Measurements from ENCODE around the gene REEP5.

REEP5 gene

GRCh38 chr5:112958093-112959088 lies 36.4 kb upstream of the REEP5 start:
- H3K4me1 ChIP-seq (ENCODE audit: control insufficient read depth, insufficient read depth, low read length): peaks cover 21% of the 10 kb centered on the region
- no peak overlapping the region for H3K9ac ChIP-seq (ENCODE audit: low read length in 2 of 2)
- no peaks in the 10 kb centered on the region for H3K9me3 ChIP-seq (ENCODE audit: control insufficient read depth in 2 of 2, low read length in 2 of 2)
- H3K36me3 ChIP-seq (ENCODE audit: control insufficient read depth in 2 of 2, insufficient read depth in 2 of 2, low read length in 2 of 2): no peaks in the 10 kb centered on the region
- H3K4me3 ChIP-seq (ENCODE audit: low read length in 2 of 2): peak overlapping the region; percentile 13 to 22
- no peaks in the 10 kb centered on the region for H3K27me3 ChIP-seq (ENCODE audit: control insufficient read depth in 1 of 2, insufficient read depth in 2 of 2, low read length in 2 of 2)
- H3K27ac ChIP-seq (ENCODE audit: low read length): no peak overlapping the region

GRCh38 chr5:112957036-112957808 lies 35.2 kb upstream of the REEP5 start:
- Histone ChIP-seq H3K4me1 (ENCODE audit: control insufficient read depth, insufficient read depth, low read length) (peaks cover 21% of the 10 kb centered on the region), H3K4me3 (ENCODE audit: low read length in 2 of 2) (no peak overlapping the region), H3K9ac (ENCODE audit: low read length in 2 of 2) (no peak overlapping the region), H3K9me3 (ENCODE audit: control insufficient read depth in 2 of 2, low read length in 2 of 2) (no peaks in the 10 kb centered on the region), H3K36me3 (ENCODE audit: control insufficient read depth in 2 of 2, insufficient read depth in 2 of 2, low read length in 2 of 2) (no peaks in the 10 kb centered on the region), H3K27me3 (ENCODE audit: control insufficient read depth in 1 of 2, insufficient read depth in 2 of 2, low read length in 2 of 2) (no peaks in the 10 kb centered on the region), H3K27ac (ENCODE audit: low read length) (no peak overlapping the region)

GRCh38 chr5:112956606-112957005 lies 34.6 kb upstream of the REEP5 start:
- H3K36me3 ChIP-seq (ENCODE audit: control insufficient read depth in 2 of 2, insufficient read depth in 2 of 2, low read length in 2 of 2): no peaks in the 10 kb centered on the region
- H3K4me1 ChIP-seq (ENCODE audit: control insufficient read depth, insufficient read depth, low read length): peaks cover 21% of the 10 kb centered on the region
- no peak overlapping the region for H3K9ac ChIP-seq (ENCODE audit: low read length in 2 of 2)
- no peak overlapping the region for H3K27ac ChIP-seq (ENCODE audit: low read length)
- H3K4me3 ChIP-seq (ENCODE audit: low read length in 2 of 2): no peak overlapping the region
- H3K9me3 ChIP-seq (ENCODE audit: control insufficient read depth in 2 of 2, low read length in 2 of 2): no peaks in the 10 kb centered on the region
- H3K27me3 ChIP-seq (ENCODE audit: control insufficient read depth in 1 of 2, insufficient read depth in 2 of 2, low read length in 2 of 2): no peaks in the 10 kb centered on the region

GRCh38 chr5:112951124-112951702 lies 29.2 kb upstream of the REEP5 start:
- H3K27me3 ChIP-seq (ENCODE audit: control insufficient read depth in 1 of 2, insufficient read depth in 2 of 2, low read length in 2 of 2): no peaks in the 10 kb centered on the region
- no peaks in the 10 kb centered on the region for H3K36me3 ChIP-seq (ENCODE audit: control insufficient read depth in 2 of 2, insufficient read depth in 2 of 2, low read length in 2 of 2)
- H3K9me3 ChIP-seq (ENCODE audit: control insufficient read depth in 2 of 2, low read length in 2 of 2): no peaks in the 10 kb centered on the region
- H3K4me3 ChIP-seq (ENCODE audit: low read length in 2 of 2): no peak overlapping the region
- H3K9ac ChIP-seq (ENCODE audit: low read length in 2 of 2): no peak overlapping the region
- H3K27ac ChIP-seq (ENCODE audit: low read length): no peak overlapping the region
- H3K4me1 ChIP-seq (ENCODE audit: control insufficient read depth, insufficient read depth, low read length): no peaks in the 10 kb centered on the region

- H3K4me1 ChIP-seq (ENCODE audit: control insufficient read depth, insufficient read depth, low read length): no peaks in the 10 kb centered on the region
- H3K9me3 ChIP-seq (ENCODE audit: control insufficient read depth in 2 of 2, low read length in 2 of 2): no peaks in the 10 kb centered on the region
- H3K9ac ChIP-seq (ENCODE audit: low read length in 2 of 2): no peak overlapping the region
- H3K27ac ChIP-seq (ENCODE audit: low read length): no peak overlapping the region
- no peaks in the 10 kb centered on the region for H3K36me3 ChIP-seq (ENCODE audit: control insufficient read depth in 2 of 2, insufficient read depth in 2 of 2, low read length in 2 of 2)
- no peaks in the 10 kb centered on the region for H3K27me3 ChIP-seq (ENCODE audit: control insufficient read depth in 1 of 2, insufficient read depth in 2 of 2, low read length in 2 of 2)
- H3K4me3 ChIP-seq (ENCODE audit: low read length in 2 of 2): no peak overlapping the region
Observed at GRCh38 chr5:112948458-112948857, 26.4 kb upstream of the REEP5 start.

- no peak overlapping the region for H3K4me3 ChIP-seq (ENCODE audit: low read length in 2 of 2)
- H3K36me3 ChIP-seq (ENCODE audit: control insufficient read depth in 2 of 2, insufficient read depth in 2 of 2, low read length in 2 of 2): no peaks in the 10 kb centered on the region
- no peak overlapping the region for H3K9ac ChIP-seq (ENCODE audit: low read length in 2 of 2)
- H3K9me3 ChIP-seq (ENCODE audit: control insufficient read depth in 2 of 2, low read length in 2 of 2): no peaks in the 10 kb centered on the region
- no peaks in the 10 kb centered on the region for H3K27me3 ChIP-seq (ENCODE audit: control insufficient read depth in 1 of 2, insufficient read depth in 2 of 2, low read length in 2 of 2)
- H3K27ac ChIP-seq (ENCODE audit: low read length): no peak overlapping the region
- H3K4me1 ChIP-seq (ENCODE audit: control insufficient read depth, insufficient read depth, low read length): no peaks in the 10 kb centered on the region
Observed at GRCh38 chr5:112940670-112941069, 18.6 kb upstream of the REEP5 start.

- Histone ChIP-seq H3K27ac (ENCODE audit: low read length) (no peak overlapping the region), H3K9ac (ENCODE audit: low read length in 2 of 2) (no peak overlapping the region), H3K27me3 (ENCODE audit: control insufficient read depth in 1 of 2, insufficient read depth in 2 of 2, low read length in 2 of 2) (no peaks in the 10 kb centered on the region), H3K4me3 (ENCODE audit: low read length in 2 of 2) (no peak overlapping the region), H3K36me3 (ENCODE audit: control insufficient read depth in 2 of 2, insufficient read depth in 2 of 2, low read length in 2 of 2) (no peaks in the 10 kb centered on the region), H3K9me3 (ENCODE audit: control insufficient read depth in 2 of 2, low read length in 2 of 2) (no peaks in the 10 kb centered on the region), H3K4me1 (ENCODE audit: control insufficient read depth, insufficient read depth, low read length) (no peaks in the 10 kb centered on the region)
Observed at GRCh38 chr5:112938286-112938685, 16.3 kb upstream of the REEP5 start.

GRCh38 chr5:112935675-112936074 lies 13.6 kb upstream of the REEP5 start:
- no peak overlapping the region for H3K4me3 ChIP-seq (ENCODE audit: low read length in 2 of 2)
- no peak overlapping the region for H3K27ac ChIP-seq (ENCODE audit: low read length)
- no peaks in the 10 kb centered on the region for H3K4me1 ChIP-seq (ENCODE audit: control insufficient read depth, insufficient read depth, low read length)
- no peak overlapping the region for H3K9ac ChIP-seq (ENCODE audit: low read length in 2 of 2)
- no peaks in the 10 kb centered on the region for H3K27me3 ChIP-seq (ENCODE audit: control insufficient read depth in 1 of 2, insufficient read depth in 2 of 2, low read length in 2 of 2)
- no peaks in the 10 kb centered on the region for H3K9me3 ChIP-seq (ENCODE audit: control insufficient read depth in 2 of 2, low read length in 2 of 2)
- H3K36me3 ChIP-seq (ENCODE audit: control insufficient read depth in 2 of 2, insufficient read depth in 2 of 2, low read length in 2 of 2): no peaks in the 10 kb centered on the region

GRCh38 chr5:112934366-112934663 lies 12.3 kb upstream of the REEP5 start:
- Histone ChIP-seq H3K27me3 (ENCODE audit: control insufficient read depth in 1 of 2, insufficient read depth in 2 of 2, low read length in 2 of 2) (no peaks in the 10 kb centered on the region), H3K4me1 (ENCODE audit: control insufficient read depth, insufficient read depth, low read length) (no peaks in the 10 kb centered on the region), H3K4me3 (ENCODE audit: low read length in 2 of 2) (no peak overlapping the region), H3K36me3 (ENCODE audit: control insufficient read depth in 2 of 2, insufficient read depth in 2 of 2, low read length in 2 of 2) (no peaks in the 10 kb centered on the region), H3K27ac (ENCODE audit: low read length) (no peak overlapping the region), H3K9ac (ENCODE audit: low read length in 2 of 2) (no peak overlapping the region), H3K9me3 (ENCODE audit: control insufficient read depth in 2 of 2, low read length in 2 of 2) (no peaks in the 10 kb centered on the region)

- no peaks in the 10 kb centered on the region for H3K36me3 ChIP-seq (ENCODE audit: control insufficient read depth in 2 of 2, insufficient read depth in 2 of 2, low read length in 2 of 2)
- no peaks in the 10 kb centered on the region for H3K4me1 ChIP-seq (ENCODE audit: control insufficient read depth, insufficient read depth, low read length)
- no peak overlapping the region for H3K9ac ChIP-seq (ENCODE audit: low read length in 2 of 2)
- H3K27me3 ChIP-seq (ENCODE audit: control insufficient read depth in 1 of 2, insufficient read depth in 2 of 2, low read length in 2 of 2): no peaks in the 10 kb centered on the region
- H3K9me3 ChIP-seq (ENCODE audit: control insufficient read depth in 2 of 2, low read length in 2 of 2): no peaks in the 10 kb centered on the region
- H3K4me3 ChIP-seq (ENCODE audit: low read length in 2 of 2): no peak overlapping the region
- no peak overlapping the region for H3K27ac ChIP-seq (ENCODE audit: low read length)
Observed at GRCh38 chr5:112933651-112934365, 11.8 kb upstream of the REEP5 start.

Data from stomach smooth muscle (tissue), 2 donors.